Transverse colon (tissue), 4 donors: ENCODE results near the gene PHKA2.

Experiments
- EP300 ChIP-seq: sonication (generic); formaldehyde crosslinking; IDR thresholded peaks from one replicate; pipeline ENCODE4 v1.6.1; 2017; ENCODE audit warnings: antibody characterized with exemption, low read depth
- POLR2A ChIP-seq: fragments of 450-650 bp; IDR thresholded peaks from one replicate; pipeline ENCODE4 v1.6.1; 2016; ENCODE audit warnings: antibody characterized with exemption, mild to moderate bottlenecking, moderate library complexity
- POLR2AphosphoS5 ChIP-seq, 3 donors: sonication (generic); formaldehyde crosslinking; IDR thresholded peaks; one replicate each; pipeline ENCODE4 v1.6.1; 2016; ENCODE audit warnings: antibody characterized with exemption in 3 of 3
- TF ChIP-seq, protein P1 (sequence below), 5 experiments: fragments of 200-600 bp in 3 of 5; fragments of 450-650 bp in 2 of 5; sonication (generic) in 3 of 5; IDR thresholded peaks; 1 replicate in 2 of 5; 2 replicates in 3 of 5; pipeline ENCODE4 v1.5.1; 2016 to 2017; ENCODE audit warnings: antibody characterized with exemption in 5 of 5, inconsistent platforms in 3 of 5, mild to moderate bottlenecking in 2 of 5, moderate library complexity in 1 of 5

DNA sequence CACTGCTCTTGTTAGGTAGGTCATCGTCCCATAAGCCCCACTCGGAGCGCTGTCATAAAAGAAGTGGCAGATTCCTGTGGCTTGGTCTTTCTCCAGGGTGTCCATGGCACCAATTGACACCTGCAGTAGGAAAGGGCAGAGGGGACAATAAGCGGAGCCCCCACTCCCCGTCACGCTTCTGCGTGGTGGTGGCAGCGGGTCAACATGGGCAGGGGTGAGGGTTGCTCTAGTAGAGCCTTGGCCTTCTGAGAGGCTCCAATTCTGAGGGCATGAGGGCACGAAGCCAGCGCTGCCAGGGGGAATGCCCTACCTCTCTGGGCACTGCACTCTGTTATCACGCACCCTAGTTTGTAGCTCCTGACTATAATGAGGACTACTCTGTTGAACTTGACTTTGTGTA, 90.4 kb downstream of the PHKA2 start:
- no peak for TF ChIP-seq POLR2A
- TF ChIP-seq, protein P1, sequence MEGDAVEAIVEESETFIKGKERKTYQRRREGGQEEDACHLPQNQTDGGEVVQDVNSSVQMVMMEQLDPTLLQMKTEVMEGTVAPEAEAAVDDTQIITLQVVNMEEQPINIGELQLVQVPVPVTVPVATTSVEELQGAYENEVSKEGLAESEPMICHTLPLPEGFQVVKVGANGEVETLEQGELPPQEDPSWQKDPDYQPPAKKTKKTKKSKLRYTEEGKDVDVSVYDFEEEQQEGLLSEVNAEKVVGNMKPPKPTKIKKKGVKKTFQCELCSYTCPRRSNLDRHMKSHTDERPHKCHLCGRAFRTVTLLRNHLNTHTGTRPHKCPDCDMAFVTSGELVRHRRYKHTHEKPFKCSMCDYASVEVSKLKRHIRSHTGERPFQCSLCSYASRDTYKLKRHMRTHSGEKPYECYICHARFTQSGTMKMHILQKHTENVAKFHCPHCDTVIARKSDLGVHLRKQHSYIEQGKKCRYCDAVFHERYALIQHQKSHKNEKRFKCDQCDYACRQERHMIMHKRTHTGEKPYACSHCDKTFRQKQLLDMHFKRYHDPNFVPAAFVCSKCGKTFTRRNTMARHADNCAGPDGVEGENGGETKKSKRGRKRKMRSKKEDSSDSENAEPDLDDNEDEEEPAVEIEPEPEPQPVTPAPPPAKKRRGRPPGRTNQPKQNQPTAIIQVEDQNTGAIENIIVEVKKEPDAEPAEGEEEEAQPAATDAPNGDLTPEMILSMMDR (IDR thresholded peaks at IDR 0.05) = no peak
- TF ChIP-seq EP300 = no peak
- TF ChIP-seq POLR2AphosphoS5 (IDR thresholded peaks at IDR 0.05) = no peak
